Fibroblast of villous mesenchyme (primary cell): ENCODE measurements around the gene NRIP2. TPM values are rescaled to one million over a fixed set of nuclear protein-coding genes. Genes with fewer than 3 reads are reported as not detected.

Source experiments
- DNase-seq: peaks from one replicate; pipeline ENCODE4 v3.0.0-alpha.2; 2010; ENCODE audit warnings: low read depth
- H3K4me3 ChIP-seq: 2 replicates; pipeline ENCODE4 v1.5.1; 2011; ENCODE audit warnings: low read depth, mild to moderate bottlenecking, low read length
- total RNA-seq: library from RNA; depleted of rRNA; stranded (reverse); fragments of >200 nt; gene quantifications from 2 replicates; pipeline ENCODE4 v1.2.3, GENCODE V29; 2012
- TF ChIP-seq, protein P1 (sequence below): IDR thresholded peaks from 2 replicates; pipeline ENCODE4 v1.5.1; 2012; ENCODE audit warnings: low read depth, mild to moderate bottlenecking, low read length; ENCODE audit not compliant: insufficient read depth

The NRIP2 gene
- total RNA-seq, 1 donor, result 0.86 TPM

DNA sequence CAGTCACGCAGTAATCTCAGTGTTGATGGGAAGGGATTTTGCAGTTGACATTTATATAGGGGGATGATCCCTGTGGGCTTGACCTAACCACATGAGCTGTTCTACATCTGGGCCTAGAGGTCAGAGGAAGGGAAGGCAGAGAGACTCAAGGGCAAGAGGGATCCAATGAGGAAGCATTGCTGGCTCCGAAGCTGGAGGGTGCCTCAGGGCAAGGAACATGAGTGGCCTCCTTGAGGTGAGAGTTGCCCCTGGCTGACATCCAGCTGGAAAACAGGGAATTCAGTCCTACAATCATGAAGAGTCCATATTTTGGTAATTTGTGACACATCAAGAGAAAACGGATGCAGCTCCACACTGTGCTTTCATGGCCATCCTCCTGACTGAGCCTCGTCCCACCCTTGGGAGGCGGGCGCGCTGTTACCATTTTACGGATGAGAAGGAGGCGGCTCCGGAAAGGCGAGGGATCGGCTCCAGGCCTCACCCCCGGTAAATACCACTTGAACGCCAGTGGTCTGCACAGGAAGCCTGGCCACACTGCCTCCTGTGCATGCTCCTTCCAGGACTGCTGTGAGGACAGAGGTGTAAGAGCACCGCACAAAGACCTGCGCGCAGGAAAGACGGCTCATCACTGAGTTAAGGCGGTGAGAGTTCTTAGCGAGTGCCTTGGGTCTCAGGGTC, 58.6 kb downstream of the NRIP2 start:
- no peak for DNase-seq
- H3K4me3 ChIP-seq, result no peak overlapping the region
- TF ChIP-seq, protein P1, sequence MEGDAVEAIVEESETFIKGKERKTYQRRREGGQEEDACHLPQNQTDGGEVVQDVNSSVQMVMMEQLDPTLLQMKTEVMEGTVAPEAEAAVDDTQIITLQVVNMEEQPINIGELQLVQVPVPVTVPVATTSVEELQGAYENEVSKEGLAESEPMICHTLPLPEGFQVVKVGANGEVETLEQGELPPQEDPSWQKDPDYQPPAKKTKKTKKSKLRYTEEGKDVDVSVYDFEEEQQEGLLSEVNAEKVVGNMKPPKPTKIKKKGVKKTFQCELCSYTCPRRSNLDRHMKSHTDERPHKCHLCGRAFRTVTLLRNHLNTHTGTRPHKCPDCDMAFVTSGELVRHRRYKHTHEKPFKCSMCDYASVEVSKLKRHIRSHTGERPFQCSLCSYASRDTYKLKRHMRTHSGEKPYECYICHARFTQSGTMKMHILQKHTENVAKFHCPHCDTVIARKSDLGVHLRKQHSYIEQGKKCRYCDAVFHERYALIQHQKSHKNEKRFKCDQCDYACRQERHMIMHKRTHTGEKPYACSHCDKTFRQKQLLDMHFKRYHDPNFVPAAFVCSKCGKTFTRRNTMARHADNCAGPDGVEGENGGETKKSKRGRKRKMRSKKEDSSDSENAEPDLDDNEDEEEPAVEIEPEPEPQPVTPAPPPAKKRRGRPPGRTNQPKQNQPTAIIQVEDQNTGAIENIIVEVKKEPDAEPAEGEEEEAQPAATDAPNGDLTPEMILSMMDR, result no peak

DNA sequence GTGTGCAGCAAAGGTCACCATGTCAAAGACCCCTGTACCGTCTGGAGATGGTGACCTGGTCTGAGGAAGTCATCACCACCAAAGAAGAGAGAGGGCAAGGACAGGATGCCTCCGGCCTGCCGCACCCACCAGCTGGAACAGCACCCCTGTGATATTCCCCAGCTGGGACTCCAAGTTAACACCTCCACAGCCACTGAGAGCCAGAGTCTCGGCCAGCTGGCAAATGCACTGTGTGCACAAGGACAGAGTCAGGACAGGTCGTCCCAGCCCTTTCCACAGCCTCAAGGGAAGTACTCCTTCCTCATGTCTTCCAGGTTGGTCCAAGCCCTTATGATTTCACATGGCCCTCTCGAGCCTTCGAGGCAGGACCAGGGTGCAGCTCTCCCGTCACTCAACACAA, 59.4 kb downstream of the NRIP2 start:
- H3K4me3 ChIP-seq, result no peak overlapping the region
- no peak for DNase-seq
- TF ChIP-seq, protein P1, result no peak

Other genes starting within 250 kb of the NRIP2 start
- 25.4 and 51.8 TPM in 2 replicates for gene FKBP4, start 40.1 kb downstream of the NRIP2 start, total RNA-seq
- gene ITFG2, start 22.4 kb downstream of the NRIP2 start, total RNA-seq, result 21.2 and 22.2 TPM in 2 replicates
- not detected in 2 replicates for gene TEX52, start 22.0 kb upstream of the NRIP2 start, total RNA-seq
- 16.4 and 17.7 TPM in 2 replicates for gene FOXM1, start 42.1 kb upstream of the NRIP2 start, total RNA-seq
- 28.3 and 38.0 TPM in 2 replicates for gene RHNO1, start 42.2 kb upstream of the NRIP2 start, total RNA-seq
- gene TULP3, start 55.9 kb upstream of the NRIP2 start, total RNA-seq, result 39.9 and 41.5 TPM in 2 replicates
- gene TEAD4, start 124.4 kb upstream of the NRIP2 start, total RNA-seq, result 22.0 and 22.5 TPM in 2 replicates
- gene TSPAN9, start 242.3 kb upstream of the NRIP2 start, total RNA-seq, result 41.6 and 76.0 TPM in 2 replicates